CD14-positive monocyte (primary cell): Measurements from ENCODE around the gene RPL36A. TPM values are rescaled to one million over a fixed set of nuclear protein-coding genes. Genes with fewer than 3 reads are reported as not detected.
A peak's percentile ranks its signal among the peaks of the same experiment; 100 is the strongest.

Experiments
- DNase-seq, 3 donors: peaks; one replicate each; pipeline ENCODE4 v3.0.0-alpha.2; 2011 to 2022
- H2AFZ ChIP-seq: 2 replicates; pipeline ENCODE4 v1.6.0; 2012; ENCODE audit warnings: mild to moderate bottlenecking, low read depth, low read length, inconsistent platforms; ENCODE audit not compliant: insufficient read depth, poor library complexity, severe bottlenecking
- H3K27ac ChIP-seq, 2 donors: 1 replicate in 1 of 2; 2 replicates in 1 of 2; pipeline ENCODE4 v1.5.1; 2012 to 2013; ENCODE audit warnings: low read length in 2 of 2, control low read depth in 1 of 2, inconsistent platforms in 1 of 2, low read depth in 1 of 2, mild to moderate bottlenecking in 1 of 2
- H3K27me3 ChIP-seq, 2 donors: one replicate each; pipeline versions ENCODE4 v1.6.0 to v1.6.1; 2011 to 2013; ENCODE audit warnings: low read length in 2 of 2; ENCODE audit not compliant: control insufficient read depth in 2 of 2, insufficient read depth in 2 of 2
- H3K36me3 ChIP-seq, 2 donors: replicated peaks in 1 of 2; 1 replicate in 1 of 2; 2 replicates in 1 of 2; pipeline versions ENCODE4 v1.5.1 to v1.6.1; 2012 to 2013; ENCODE audit warnings: low read length in 2 of 2, control low read depth in 1 of 2, inconsistent platforms in 1 of 2, mild to moderate bottlenecking in 1 of 2; ENCODE audit not compliant: insufficient read depth in 2 of 2, control insufficient read depth in 1 of 2
- H3K4me1 ChIP-seq, 2 donors: 1 replicate in 1 of 2; 2 replicates in 1 of 2; pipeline versions ENCODE4 v1.5.1 to v1.6.1; 2012 to 2013; ENCODE audit warnings: low read length in 2 of 2, control low read depth in 1 of 2, inconsistent platforms in 1 of 2, mild to moderate bottlenecking in 1 of 2, moderate library complexity in 1 of 2; ENCODE audit not compliant: insufficient read depth in 2 of 2, control insufficient read depth in 1 of 2
- H3K4me2 ChIP-seq: replicated peaks from 2 replicates; pipeline ENCODE3; 2012; ENCODE audit warnings: low read length, moderate library complexity, mild to moderate bottlenecking; ENCODE audit not compliant: poor library complexity, severe bottlenecking; ENCODE audit errors: extremely low read depth
- H3K4me3 ChIP-seq, 3 experiments: fragments of 200-600 bp in 1 of 3; sonication (generic) in 1 of 3; replicated peaks in 1 of 3; 1 replicate in 2 of 3; 2 replicates in 1 of 3; pipeline ENCODE4 v1.5.1; 2011 to 2013; ENCODE audit warnings: low read length in 3 of 3, mild to moderate bottlenecking in 3 of 3, control low read depth in 2 of 3, low read depth in 2 of 3, inconsistent platforms in 1 of 3, moderate library complexity in 1 of 3
- H3K79me2 ChIP-seq: 2 replicates; pipeline ENCODE4 v1.6.0; 2012; ENCODE audit warnings: mild to moderate bottlenecking, control low read depth, inconsistent platforms, low read length, moderate library complexity; ENCODE audit not compliant: insufficient read depth
- H3K9ac ChIP-seq: 2 replicates; pipeline ENCODE4 v1.6.0; 2017; ENCODE audit warnings: low read length, mild to moderate bottlenecking; ENCODE audit not compliant: insufficient read depth, poor library complexity, severe bottlenecking
- H3K9me3 ChIP-seq, 2 donors: replicated peaks in 1 of 2; 1 replicate in 1 of 2; 2 replicates in 1 of 2; pipeline versions ENCODE4 v1.5.1 to v1.6.1; 2012 to 2013; ENCODE audit warnings: low read length in 2 of 2, control low read depth in 1 of 2; ENCODE audit not compliant: control insufficient read depth in 1 of 2, insufficient read depth in 1 of 2
- H4K20me1 ChIP-seq: 2 replicates; pipeline ENCODE4 v1.6.0; 2012; ENCODE audit warnings: mild to moderate bottlenecking, low read length, control low read depth, moderate library complexity; ENCODE audit not compliant: insufficient read depth
- H3K27ac Mint-ChIP-seq, 7 donors: one replicate each; pipeline ENCODE4 v1.8.0; 2020; ENCODE audit warnings: mild to moderate bottlenecking in 7 of 7, mixed read lengths in 7 of 7, moderate library complexity in 6 of 7, inconsistent platforms in 2 of 7
- H3K27me3 Mint-ChIP-seq, 3 donors: one replicate each; pipeline ENCODE4 v1.8.0; 2021 to 2022; ENCODE audit warnings: low read depth in 3 of 3, mild to moderate bottlenecking in 3 of 3, mixed read lengths in 3 of 3, moderate library complexity in 3 of 3, inconsistent platforms in 1 of 3
- H3K36me3 Mint-ChIP-seq, 2 donors: one replicate each; pipeline ENCODE4 v1.8.0; 2020; ENCODE audit warnings: mixed read lengths in 2 of 2, inconsistent platforms in 1 of 2, mild to moderate bottlenecking in 1 of 2
- H3K4me1 Mint-ChIP-seq: one replicate; pipeline ENCODE4 v1.8.0; 2020; ENCODE audit warnings: mild to moderate bottlenecking, mixed read lengths
- H3K4me3 Mint-ChIP-seq, 2 donors: one replicate each; pipeline ENCODE4 v1.8.0; 2020; ENCODE audit warnings: mild to moderate bottlenecking in 2 of 2, mixed read lengths in 2 of 2, moderate library complexity in 1 of 2
- H3K9me3 Mint-ChIP-seq, 7 donors: one replicate each; pipeline ENCODE4 v1.8.0; 2020 to 2022; ENCODE audit warnings: mixed read lengths in 7 of 7, mild to moderate bottlenecking in 6 of 7, moderate library complexity in 6 of 7, inconsistent platforms in 2 of 7
- CTCF ChIP-seq: fragments of 200-600 bp; IDR thresholded peaks from one replicate; pipeline ENCODE4 v1.8.0; 2022; ENCODE audit warnings: antibody characterized with exemption, mild to moderate bottlenecking
- WGBS: methylation state at CpG from one replicate; pipeline ENCODE4 v1.1.5; 2013; ENCODE audit warnings: missing lambda C conversion rate; ENCODE audit not compliant: insufficient coverage; 5-methylcytosine and 5-hydroxymethylcytosine counted together
- intact Hi-C, 2 donors: fragments of 100-400 bp; cut with micrococcal nuclease; formaldehyde crosslinking; loops; one replicate each; pipeline versions ENCODE4 v1.15.0 to v1.15.1; 2023
- polyA plus RNA-seq, 3 donors: library from polyadenylated mRNA; depleted of rRNA in 1 of 3; unstranded in 2 of 3; stranded (reverse) in 1 of 3; fragments of 300-500 nt in 2 of 3; fragments of >200 nt in 1 of 3; fragmentation: Illumina TruSeq in 2 of 3; gene quantifications; 1 replicate in 2 of 3; 2 replicates in 1 of 3; pipeline ENCODE4 v1.2.3, GENCODE V29; 2012 to 2021

RPL36A gene
- polyA plus RNA-seq, 3 donors = 833 to 2,390 (median 875) TPM

DNA sequence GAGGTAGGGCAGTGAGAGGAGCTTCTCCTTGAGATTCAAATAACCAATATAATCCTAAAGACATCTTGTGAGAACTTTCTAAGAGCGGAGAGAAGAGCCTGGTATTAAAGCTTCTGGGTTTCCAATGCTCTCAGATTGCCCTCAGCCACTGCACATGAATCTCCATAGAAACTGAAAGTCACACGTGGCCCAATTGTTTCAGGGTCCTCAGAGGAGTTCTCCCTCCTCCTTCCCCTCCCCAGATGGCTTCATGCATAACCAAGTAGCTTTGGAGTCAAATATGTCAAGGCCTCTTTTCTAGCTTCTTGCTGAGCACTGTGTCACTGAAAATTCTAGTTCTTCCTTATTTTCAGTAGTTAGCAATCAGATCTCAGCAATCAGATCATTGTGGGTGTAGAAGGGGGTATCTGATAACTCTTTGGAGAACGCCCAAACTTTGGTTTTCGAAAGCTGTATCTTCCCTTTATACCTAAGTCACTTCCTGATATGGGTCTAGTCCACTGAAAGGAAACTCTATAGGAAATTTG is 7.1 kb upstream of the RPL36A start:
- Mint-ChIP-seq H3K36me3 (no peaks in the 10 kb centered on the region), H3K4me3 (peak overlapping the region; percentile 49 to 69), H3K27me3 (no peaks in the 10 kb centered on the region), H3K9me3 (no peaks in the 10 kb centered on the region), H3K27ac (peak overlapping the region; percentile 31 to 81 (median 56)), H3K4me1 (peaks cover 35% of the 10 kb centered on the region)
- Histone ChIP-seq H3K27ac (peak overlapping the region in 1 of 2 donors; percentile 58), H3K27me3 (no peaks in the 10 kb centered on the region), H3K4me3 (peak overlapping the region in 1 of 3 experiments; percentile 31), H3K36me3 (no peaks in the 10 kb centered on the region), H3K4me2 (peak overlapping the region; percentile 45), H3K9me3 (no peaks in the 10 kb centered on the region), H3K9ac (no peak overlapping the region), H4K20me1 (peaks cover 5% of the 10 kb centered on the region), H3K4me1 (peaks cover 36 to 46% of the 10 kb centered on the region in 2 donors), H3K79me2 (peaks cover 66% of the 10 kb centered on the region), H2AFZ (no peak overlapping the region)
- DNase-seq = no peak
- no peak for TF ChIP-seq CTCF
- WGBS = no CpG with 5 or more reads among the region's 4 CpGs
- intact Hi-C loops = no loop called here

DNA sequence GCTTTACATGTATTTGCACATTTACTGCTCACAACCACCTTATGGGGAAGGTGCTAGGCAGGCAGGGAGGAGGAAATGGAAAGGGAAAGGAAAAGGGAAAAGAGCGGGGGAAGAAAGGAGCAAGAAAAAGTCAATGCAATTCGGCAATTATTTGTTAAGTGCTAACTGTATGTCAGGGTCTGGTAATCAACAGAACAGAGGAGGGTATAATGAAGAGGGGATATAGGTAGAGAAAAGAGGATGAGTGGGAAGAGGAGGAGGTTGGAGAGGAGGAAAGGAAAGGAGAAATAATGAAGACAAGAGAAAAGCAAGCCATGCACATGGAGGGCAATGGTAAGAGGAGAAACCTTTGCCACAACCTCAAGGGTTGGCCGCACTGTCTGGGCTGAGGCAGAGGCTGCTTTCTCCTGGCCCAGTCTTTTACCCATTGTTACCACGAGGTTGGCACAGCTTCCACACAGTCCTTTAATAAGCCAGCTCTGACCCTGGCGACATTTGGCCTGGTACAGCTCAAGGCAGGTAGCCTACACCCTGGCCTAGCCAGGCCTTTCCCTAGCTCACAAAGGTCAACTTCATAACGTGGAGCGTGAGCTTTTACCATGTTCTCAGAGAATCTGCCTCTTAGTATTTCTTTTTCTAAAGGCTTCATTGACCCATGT is 5.7 kb upstream of the RPL36A start:
- Histone ChIP-seq H4K20me1 (peaks cover 5% of the 10 kb centered on the region), H3K79me2 (peaks cover 54% of the 10 kb centered on the region), H3K36me3 (no peaks in the 10 kb centered on the region), H3K27ac (peak overlapping the region; percentile 74 to 87), H2AFZ (peak overlapping the region; percentile 80), H3K27me3 (no peaks in the 10 kb centered on the region), H3K4me3 (peak overlapping the region; percentile 66 to 88 (median 82)), H3K4me1 (peaks cover 37 to 47% of the 10 kb centered on the region in 2 donors), H3K9ac (peak overlapping the region; percentile 65), H3K4me2 (peak overlapping the region; percentile 74), H3K9me3 (no peaks in the 10 kb centered on the region)
- peak overlapping the region; percentile 92 to 98 (median 95) for H3K27ac Mint-ChIP-seq
- no peaks in the 10 kb centered on the region for H3K36me3 Mint-ChIP-seq
- no peak for DNase-seq
- intact Hi-C loops = no loop called here
- TF ChIP-seq CTCF = no peak
- 42% methylated on average over 2 of the region's 7 CpGs for WGBS
- no peaks in the 10 kb centered on the region for H3K9me3 Mint-ChIP-seq
- peaks cover 35% of the 10 kb centered on the region for H3K4me1 Mint-ChIP-seq
- H3K27me3 Mint-ChIP-seq = no peaks in the 10 kb centered on the region
- H3K4me3 Mint-ChIP-seq = peak overlapping the region; percentile 86 to 98
